Measurements from ENCODE around the gene RPS19.
A peak's percentile ranks its signal among the peaks of the same experiment; 100 is the strongest.
"Not testable (repeated sequence)": the region's sequence is repeated elsewhere in the genome, so short reads cannot be mapped to it uniquely, and the experiment has no call there.

The RPS19 gene

GRCh38 chr19:41869374-41869955, 9.4 kb downstream of the RPS19 start:
- Histone ChIP-seq H3K4me3 (no peak overlapping the region), H3K4me1 (peaks cover 0 to 10% (median 0%) of the 10 kb centered on the region in 4 donors), H3K27ac (no peak overlapping the region), H3K36me3 (peaks cover 47 to 80% (median 64%) of the 10 kb centered on the region in 3 donors), H3K9me3 (no peaks in the 10 kb centered on the region), H3K27me3 (no peaks in the 10 kb centered on the region)
- DNase-seq: no peak
- intact Hi-C loops (cut with DNase I; ENCODE audit: low total_unique reads): no loop called here
- no peak for TF ChIP-seq CTCF (IDR thresholded peaks at IDR 0.05)

DNA sequence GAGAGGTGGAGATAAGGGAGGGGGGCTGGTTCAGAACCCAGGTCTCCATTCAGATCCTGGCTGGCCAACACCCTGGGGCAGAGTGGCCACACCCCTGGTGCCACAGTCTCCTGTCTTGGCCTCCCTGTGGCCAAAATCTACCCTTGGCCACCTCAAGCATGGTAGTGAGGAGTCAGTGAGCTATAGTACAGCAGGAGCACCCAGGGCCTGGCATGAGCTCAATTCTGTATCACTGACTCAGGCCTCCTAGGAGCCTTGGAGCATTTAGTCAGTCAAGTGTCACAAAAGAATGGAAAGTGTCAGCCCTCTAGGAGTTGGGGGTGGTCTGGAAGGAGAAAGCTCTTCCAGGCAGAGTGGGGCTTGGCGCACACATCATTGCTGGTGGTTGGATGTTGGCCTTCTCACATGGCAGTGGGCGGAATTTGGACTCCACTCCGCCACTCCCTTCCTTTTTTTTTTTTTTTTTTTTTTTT, 10.4 kb downstream of the RPS19 start:
- H3K27me3 ChIP-seq: no peaks in the 10 kb centered on the region
- no peak overlapping the region for H3K27ac ChIP-seq
- no peak overlapping the region for H3K4me3 ChIP-seq
- H3K4me1 ChIP-seq: peaks cover 0 to 8% (median 0%) of the 10 kb centered on the region in 4 donors
- TF ChIP-seq CTCF (IDR thresholded peaks at IDR 0.05): no peak
- intact Hi-C loops (cut with DNase I; ENCODE audit: low total_unique reads): no loop called here
- H3K9me3 ChIP-seq: no peaks in the 10 kb centered on the region
- DNase-seq: no peak
- H3K36me3 ChIP-seq: peaks cover 37 to 71% (median 54%) of the 10 kb centered on the region in 3 donors

GRCh38 chr19:41871573-41872383, 11.7 kb downstream of the RPS19 start:
- Histone ChIP-seq H3K36me3 (peaks cover 34 to 59% (median 46%) of the 10 kb centered on the region in 3 donors), H3K4me3 (no peak overlapping the region), H3K9me3 (no peaks in the 10 kb centered on the region), H3K4me1 (no peaks in the 10 kb centered on the region), H3K27me3 (no peaks in the 10 kb centered on the region), H3K27ac (no peak overlapping the region)
- intact Hi-C loops (cut with DNase I; ENCODE audit: low total_unique reads): no loop called here
- no peak for TF ChIP-seq CTCF (IDR thresholded peaks at IDR 0.05)
- no peak for DNase-seq

DNA sequence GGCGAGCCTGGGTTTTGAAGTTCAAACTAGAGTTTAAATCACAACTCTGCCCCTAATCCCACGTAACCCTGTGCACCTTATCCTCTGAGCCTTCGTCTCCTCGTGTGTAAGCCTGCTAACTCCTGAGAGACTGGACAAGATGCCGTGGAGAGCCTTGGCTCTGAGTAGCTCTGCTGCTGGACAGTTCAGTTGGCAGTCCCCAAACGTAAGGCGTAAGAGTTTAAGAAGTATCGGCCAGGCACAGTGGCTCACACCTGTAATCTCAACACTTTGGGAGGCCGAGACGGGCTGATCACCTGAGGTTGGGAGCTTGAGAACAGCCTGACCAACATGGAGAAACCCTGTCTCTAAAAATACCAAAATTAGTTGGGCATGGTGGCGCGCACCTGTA, 12.3 kb downstream of the RPS19 start:
- H3K36me3 ChIP-seq: peaks cover 31 to 53% (median 45%) of the 10 kb centered on the region in 3 donors
- DNase-seq: no peak
- H3K27me3 ChIP-seq: no peaks in the 10 kb centered on the region
- intact Hi-C loops (cut with DNase I; ENCODE audit: low total_unique reads): no loop called here
- no peaks in the 10 kb centered on the region for H3K9me3 ChIP-seq
- no peak overlapping the region for H3K27ac ChIP-seq
- H3K4me1 ChIP-seq: no peaks in the 10 kb centered on the region
- no peak for TF ChIP-seq CTCF (IDR thresholded peaks at IDR 0.05)
- H3K4me3 ChIP-seq: no peak overlapping the region

GRCh38 chr19:41872775-41873647, 13.0 kb downstream of the RPS19 start:
- Histone ChIP-seq H3K4me3 (no peak overlapping the region), H3K36me3 (peaks cover 31 to 46% (median 39%) of the 10 kb centered on the region in 3 donors), H3K27me3 (no peaks in the 10 kb centered on the region), H3K9me3 (no peaks in the 10 kb centered on the region), H3K27ac (no peak overlapping the region), H3K4me1 (no peaks in the 10 kb centered on the region)
- intact Hi-C loops (cut with DNase I; ENCODE audit: low total_unique reads): no loop called here
- DNase-seq: no peak
- peak in 1 of 2 experiments; percentile 36 for TF ChIP-seq CTCF (IDR thresholded peaks at IDR 0.05)

GRCh38 chr19:41875973-41876372, 15.9 kb downstream of the RPS19 start:
- H3K4me1 ChIP-seq; H3K4me3 ChIP-seq; H3K27ac ChIP-seq; intact Hi-C loops (cut with DNase I; ENCODE audit: low total_unique reads); DNase-seq; H3K9me3 ChIP-seq; H3K27me3 ChIP-seq: not testable (repeated sequence)
- H3K36me3 ChIP-seq: peaks cover 6 to 17% (median 11%) of the 10 kb centered on the region in 3 donors
